H1 (cell line): ENCODE results near the gene KREMEN1. TPM values are rescaled to one million over a fixed set of nuclear protein-coding genes. Genes with fewer than 3 reads are reported as not detected.

Experiments used
- CTCF ChIA-PET: fragments of 300-600 bp; sonication (Branson Sonifier 250); formaldehyde crosslinking; loops from one replicate; lab custom pipeline; 2021; ENCODE audit not compliant: partially characterized antibody; lab: Charles Lee
- POLR2A ChIA-PET: fragments of 300-600 bp; sonication (Branson Sonifier 250); formaldehyde crosslinking; loops from one replicate; lab custom pipeline; 2021; ENCODE audit warnings: inconsistent platforms; ENCODE audit not compliant: partially characterized antibody; lab: Charles Lee
- DNase-seq, 2 experiments: peaks; one replicate each; pipeline versions ENCODE4 v3.0.0 to v3.0.0-alpha.2; 2010 to 2022; ENCODE audit warnings: low spot score in 2 of 2, low read depth in 1 of 2, mixed read lengths in 1 of 2
- FAIRE-seq: peaks from 2 replicates; lab custom pipeline; 2011; peaks lifted over from hg19 to GRCh38; lab: Jason Lieb, UNC
- H2AFZ ChIP-seq: 2 replicates; pipeline ENCODE4 v1.8.1; 2012; ENCODE audit warnings: low read length, inconsistent platforms
- H2AK5ac ChIP-seq: 2 replicates; pipeline ENCODE4 v1.6.1; 2013; ENCODE audit warnings: low read depth, low read length
- H2BK120ac ChIP-seq: replicated peaks from 2 replicates; pipeline ENCODE3; 2013; ENCODE audit warnings: low read depth, low read length, inconsistent platforms
- H2BK12ac ChIP-seq: 2 replicates; pipeline ENCODE4 v1.6.1; 2013; ENCODE audit warnings: low read depth, low read length
- H2BK15ac ChIP-seq: 2 replicates; pipeline ENCODE4 v1.6.1; 2013; ENCODE audit warnings: low read length
- H2BK20ac ChIP-seq: 2 replicates; pipeline ENCODE4 v1.6.1; 2013; ENCODE audit warnings: low read length
- H2BK5ac ChIP-seq: 2 replicates; pipeline ENCODE4 v1.6.1; 2013; ENCODE audit warnings: low read depth, low read length
- H3K14ac ChIP-seq: 2 replicates; pipeline ENCODE4 v1.6.1; 2013; ENCODE audit warnings: inconsistent platforms; ENCODE audit not compliant: insufficient read length
- H3K18ac ChIP-seq: 2 replicates; pipeline ENCODE4 v1.6.1; 2013; ENCODE audit warnings: low read length; ENCODE audit errors: extremely low read depth
- H3K23ac ChIP-seq: 2 replicates; pipeline ENCODE4 v1.6.1; 2013; ENCODE audit warnings: inconsistent platforms; ENCODE audit not compliant: insufficient read length
- H3K23me2 ChIP-seq: 2 replicates; pipeline ENCODE4 v1.6.1; 2013; ENCODE audit warnings: low read depth, low read length
- H3K27ac ChIP-seq: 2 replicates; pipeline ENCODE4 v1.6.1; 2011; ENCODE audit warnings: low read depth, low read length, inconsistent platforms
- H3K27me3 ChIP-seq, 4 experiments: replicated peaks in 1 of 4; 1 replicate in 1 of 4; 2 replicates in 3 of 4; pipeline versions ENCODE4 v1.6.1 to v1.8.1; 2011 to 2013; ENCODE audit warnings: low read length in 3 of 4, mild to moderate bottlenecking in 3 of 4, inconsistent platforms in 2 of 4, mixed read lengths in 2 of 4, moderate library complexity in 1 of 4; ENCODE audit not compliant: control insufficient read depth in 3 of 4, insufficient read depth in 3 of 4; ENCODE audit errors: extremely low read depth in 1 of 4
- H3K36me3 ChIP-seq, 4 experiments: 2 replicates each; pipeline versions ENCODE4 v1.6.1 to v1.8.1; 2011 to 2013; ENCODE audit warnings: mild to moderate bottlenecking in 4 of 4, low read length in 3 of 4, moderate library complexity in 2 of 4, control low read depth in 1 of 4, inconsistent platforms in 1 of 4; ENCODE audit not compliant: insufficient read depth in 4 of 4, control insufficient read depth in 2 of 4
- H3K4ac ChIP-seq: replicated peaks from 2 replicates; pipeline ENCODE3; 2013; ENCODE audit warnings: low read length, low read depth, mixed read lengths, inconsistent platforms; ENCODE audit not compliant: insufficient read length
- H3K4me1 ChIP-seq, 4 experiments: replicated peaks in 1 of 4; 1 replicate in 1 of 4; 2 replicates in 3 of 4; pipeline versions ENCODE4 v1.6.1 to v1.8.1; 2011 to 2013; ENCODE audit warnings: low read length in 3 of 4, inconsistent platforms in 2 of 4, mixed read lengths in 1 of 4; ENCODE audit not compliant: insufficient read depth in 4 of 4, control insufficient read depth in 3 of 4
- H3K4me2 ChIP-seq, 2 experiments: 2 replicates each; pipeline versions ENCODE4 v1.6.1 to v1.8.1; 2011 to 2013; ENCODE audit warnings: low read depth in 2 of 2, low read length in 2 of 2, control low read depth in 1 of 2, inconsistent platforms in 1 of 2, mild to moderate bottlenecking in 1 of 2; ENCODE audit not compliant: insufficient read depth in 1 of 2
- H3K4me3 ChIP-seq, 4 experiments: fragments of 200-600, 300-600 bp in 1 of 4; sonication (generic), shearing (Covaris generic), sonication (Bioruptor Twin) in 1 of 4; 2 replicates each; pipeline versions ENCODE4 v1.5.1 to v1.8.1; 2011 to 2016; ENCODE audit warnings: low read length in 4 of 4, low read depth in 3 of 4, control low read depth in 2 of 4, inconsistent platforms in 2 of 4, mild to moderate bottlenecking in 2 of 4, mixed read lengths in 1 of 4, moderate library complexity in 1 of 4; ENCODE audit not compliant: insufficient read depth in 2 of 4; ENCODE audit errors: extremely low read depth in 1 of 4
- H3K56ac ChIP-seq: replicated peaks from 2 replicates; pipeline ENCODE3; 2013; ENCODE audit warnings: low read depth, mild to moderate bottlenecking, mixed read lengths, low read length, inconsistent platforms; ENCODE audit not compliant: insufficient read length
- H3K79me1 ChIP-seq: 2 replicates; pipeline ENCODE4 v1.6.1; 2013; ENCODE audit warnings: low read depth, low read length, control low read depth
- H3K79me2 ChIP-seq, 2 experiments: 2 replicates each; pipeline versions ENCODE4 v1.6.1 to v1.8.1; 2012 to 2013; ENCODE audit warnings: low read length in 2 of 2, mild to moderate bottlenecking in 2 of 2, inconsistent platforms in 1 of 2; ENCODE audit not compliant: insufficient read depth in 2 of 2, control insufficient read depth in 1 of 2
- H3K9ac ChIP-seq, 4 experiments: replicated peaks in 1 of 4; 1 replicate in 1 of 4; 2 replicates in 3 of 4; pipeline versions ENCODE4 v1.6.1 to v1.8.1; 2011 to 2013; ENCODE audit warnings: low read depth in 3 of 4, low read length in 3 of 4, control low read depth in 2 of 4, mild to moderate bottlenecking in 2 of 4, moderate library complexity in 2 of 4, inconsistent platforms in 1 of 4; ENCODE audit errors: extremely low read depth in 1 of 4
- H3K9me3 ChIP-seq, 2 experiments: 2 replicates each; pipeline versions ENCODE4 v1.6.1 to v1.8.1; 2012 to 2013; ENCODE audit warnings: mild to moderate bottlenecking in 2 of 2, moderate library complexity in 2 of 2, control low read depth in 1 of 2, inconsistent platforms in 1 of 2, low read depth in 1 of 2, low read length in 1 of 2, mixed read lengths in 1 of 2; ENCODE audit not compliant: insufficient read depth in 2 of 2
- H4K20me1 ChIP-seq, 2 experiments: replicated peaks in 1 of 2; 2 replicates each; pipeline versions ENCODE3 to v1.8.1; 2011 to 2013; ENCODE audit warnings: inconsistent platforms in 2 of 2, low read length in 2 of 2, mild to moderate bottlenecking in 1 of 2; ENCODE audit not compliant: insufficient read depth in 2 of 2, control insufficient read depth in 1 of 2
- H4K5ac ChIP-seq: 2 replicates; pipeline ENCODE4 v1.6.1; 2013; ENCODE audit warnings: low read length, low read depth, mixed read lengths, inconsistent platforms; ENCODE audit not compliant: insufficient read length
- H4K8ac ChIP-seq: 2 replicates; pipeline ENCODE4 v1.8.0; 2013; ENCODE audit warnings: mild to moderate bottlenecking, moderate library complexity, low read length, inconsistent platforms; ENCODE audit not compliant: insufficient read depth; ENCODE audit errors: extremely low read depth
- H4K91ac ChIP-seq: replicated peaks from 2 replicates; pipeline ENCODE3; 2013; ENCODE audit warnings: low read length, mixed read lengths, inconsistent platforms; ENCODE audit not compliant: insufficient read length
- CREB1 ChIP-seq: IDR thresholded peaks from 2 replicates; pipeline ENCODE4 v1.6.1; 2012; ENCODE audit warnings: inconsistent platforms
- WGBS, 2 experiments: shearing (Covaris generic) in 1 of 2; methylation state at CpG; one replicate each; pipeline versions ENCODE4 v1.1.6 to v1.1.7; 2013 to 2015; ENCODE audit warnings: low lambda C conversion rate in 2 of 2, mixed read lengths in 2 of 2, inconsistent platforms in 1 of 2, low coverage in 1 of 2, missing lambda C conversion rate in 1 of 2; ENCODE audit not compliant: insufficient replicate concordance in 2 of 2, insufficient coverage in 1 of 2, insufficient read length in 1 of 2; ENCODE audit errors: extremely low coverage in 1 of 2, missing lambda C conversion rate in 1 of 2; 5-methylcytosine and 5-hydroxymethylcytosine counted together
- polyA plus RNA-seq, 7 experiments: library from polyadenylated mRNA; depleted of rRNA in 3 of 7; stranded (reverse) in 5 of 7; unstranded in 2 of 7; fragments of >200 nt in 5 of 7; fragments of 200-250 nt in 2 of 7; gene quantifications; 1 replicate in 5 of 7; 2 replicates in 1 of 7; 4 replicates in 1 of 7; pipeline versions ENCODE4 v1.2.1 to v1.2.3, GENCODE V29; 2011 to 2013; ENCODE audit warnings: missing spikeins in 2 of 7, mixed read lengths in 2 of 7
- total RNA-seq: library from RNA; stranded (reverse); fragmentation: NEBNext Ultra II Directional; extraction: Animal tissue kit (Norgen Biotek cat#: 25700); gene quantifications from 2 replicates; pipeline ENCODE4 v1.2.1, GENCODE V29; 2021

Gene KREMEN1
- total and polyA plus RNA-seq, 2 of the 8 experiments (the other 6 are each of a cell fraction or from before 2014, with no cell fraction given), result 2.1 to 3.2 TPM

GRCh38 chr22:29124777-29125442 is 52.1 kb downstream of the KREMEN1 start:
- Histone ChIP-seq H2AFZ (no peak overlapping the region), H2AK5ac (no peak overlapping the region), H3K23ac (no peak overlapping the region), H3K14ac (no peak overlapping the region), H3K23me2 (peaks cover 3% of the 10 kb centered on the region; the same call in 1 of the 2 replicates), H3K36me3 (no peaks in the 10 kb centered on the region), H3K9ac (no peak overlapping the region), H3K79me1 (no peaks in the 10 kb centered on the region), H3K79me2 (no peaks in the 10 kb centered on the region), H3K56ac (no peak overlapping the region), H3K27me3 (no peaks in the 10 kb centered on the region), H3K4me2 (no peak overlapping the region), H3K18ac (no peak overlapping the region), H4K91ac (no peak overlapping the region), H2BK20ac (no peak overlapping the region), H3K4me3 (no peak overlapping the region), H3K27ac (no peak overlapping the region), H4K20me1 (no peaks in the 10 kb centered on the region), H2BK5ac (no peak overlapping the region), H2BK12ac (no peak overlapping the region), H3K9me3 (peaks cover 4% of the 10 kb centered on the region in 2 experiments; a peak in 3 of 4 replicates), H3K4ac (no peak overlapping the region), H4K5ac (no peak overlapping the region), H3K4me1 (no peaks in the 10 kb centered on the region), H2BK15ac (no peak overlapping the region), H4K8ac (no peak overlapping the region; the same call in 1 of the 2 replicates), H2BK120ac (no peak overlapping the region)
- ChIA-PET POLR2A (interaction anchor here (0.6 to 0.8 kb wide), 2 partner anchors 12 to 287 kb away, joined by 3 to 4 read pairs; no protein-coding TSS in a partner anchor), CTCF (interaction anchor here (1.1 to 1.2 kb wide), 2 partner anchors 123 to 269 kb away, joined by 3 read pairs; no protein-coding TSS in a partner anchor)
- no peak for TF ChIP-seq CREB1
- WGBS, 2 experiments, result 85% methylated on average over 10 of the region's 10 CpGs; no CpG with 5 or more reads in 1 of the 2 experiments
- DNase-seq (no peak), FAIRE-seq (no peak)
